Raji (cell line): ENCODE measurements around the gene ZSWIM4.

Source experiments
- POLR2A ChIP-seq: IDR thresholded peaks from 2 replicates; pipeline ENCODE4 v1.6.1; 2011; ENCODE audit warnings: low read depth, low read length, control low read depth; ENCODE audit not compliant: insufficient read depth

ZSWIM4 gene

DNA sequence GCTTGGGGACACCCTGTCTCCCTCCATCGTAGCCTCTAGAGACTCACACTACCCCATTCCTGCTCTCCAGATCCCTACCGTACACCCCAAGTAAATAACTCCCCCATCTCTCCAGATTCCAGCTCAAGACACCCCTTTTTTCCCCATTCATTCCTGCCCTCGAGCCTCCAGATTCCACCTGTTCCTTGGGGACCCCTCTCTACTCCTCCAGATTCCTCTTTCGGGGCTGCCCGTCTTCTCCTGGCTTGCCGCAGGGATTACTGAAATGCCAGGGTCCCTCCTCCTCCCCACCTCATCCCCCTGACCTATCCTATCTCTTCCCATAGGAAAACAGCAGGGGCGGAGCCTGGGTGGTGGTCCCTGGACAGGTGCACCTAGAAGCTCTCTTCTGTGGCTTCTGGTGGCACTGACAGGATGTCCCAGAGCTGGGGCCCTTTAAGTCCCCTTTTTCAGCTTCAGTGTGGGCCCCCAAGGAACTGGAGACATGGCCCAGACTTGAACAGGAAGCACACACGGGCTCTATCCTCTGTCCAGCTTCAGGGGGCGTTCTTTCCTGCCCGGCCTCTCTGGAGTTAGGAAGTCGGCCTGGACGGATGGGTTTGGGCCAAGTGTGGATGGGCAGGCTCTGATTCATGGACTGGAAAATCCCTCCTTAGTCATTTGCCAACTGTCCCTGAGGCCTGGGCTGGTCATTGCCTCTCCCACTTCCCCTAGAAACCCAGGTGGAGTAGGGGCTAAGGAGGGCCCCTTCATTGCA is 1.2 kb downstream of the ZSWIM4 start:
- no peak for TF ChIP-seq POLR2A

DNA sequence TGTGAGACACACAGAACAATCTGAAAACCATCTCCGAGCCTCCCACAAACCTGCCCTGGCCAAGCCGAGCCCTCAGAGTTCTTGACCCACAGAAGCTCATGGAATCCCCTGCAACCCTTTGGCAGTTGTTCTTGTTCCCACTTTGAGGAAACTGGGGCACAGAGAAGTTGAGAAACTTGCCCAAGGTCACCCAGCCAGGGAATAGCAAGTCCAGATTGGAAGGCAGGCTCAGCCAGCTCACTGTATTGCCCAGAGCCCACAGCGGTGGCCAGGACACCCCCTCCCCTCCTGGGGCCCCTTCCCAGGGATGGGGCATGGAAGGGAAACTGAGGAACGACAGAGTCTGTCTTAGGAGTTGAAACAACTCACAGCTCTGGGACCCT is 1.8 kb downstream of the ZSWIM4 start:
- TF ChIP-seq POLR2A, result no peak

DNA sequence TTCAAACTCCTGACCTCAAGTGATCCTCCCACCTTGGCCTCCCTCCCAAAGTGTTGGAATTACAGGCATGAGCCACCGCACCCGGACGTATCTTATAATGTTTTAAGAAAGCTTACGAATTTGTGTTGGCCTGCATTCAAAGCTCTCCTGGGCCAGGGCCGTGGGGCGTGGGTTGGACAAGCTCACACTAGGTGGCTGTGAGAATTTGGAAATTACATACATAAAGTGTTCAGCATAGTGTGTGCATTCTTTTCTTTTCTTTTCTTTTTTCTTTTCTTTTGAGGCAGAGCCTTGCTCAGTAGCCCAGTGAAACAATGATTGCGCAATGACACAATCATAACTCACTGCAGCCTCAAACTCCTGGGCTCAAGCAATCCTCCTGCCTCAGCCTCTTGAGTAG is 2.6 kb downstream of the ZSWIM4 start:
- TF ChIP-seq POLR2A, result no peak

DNA sequence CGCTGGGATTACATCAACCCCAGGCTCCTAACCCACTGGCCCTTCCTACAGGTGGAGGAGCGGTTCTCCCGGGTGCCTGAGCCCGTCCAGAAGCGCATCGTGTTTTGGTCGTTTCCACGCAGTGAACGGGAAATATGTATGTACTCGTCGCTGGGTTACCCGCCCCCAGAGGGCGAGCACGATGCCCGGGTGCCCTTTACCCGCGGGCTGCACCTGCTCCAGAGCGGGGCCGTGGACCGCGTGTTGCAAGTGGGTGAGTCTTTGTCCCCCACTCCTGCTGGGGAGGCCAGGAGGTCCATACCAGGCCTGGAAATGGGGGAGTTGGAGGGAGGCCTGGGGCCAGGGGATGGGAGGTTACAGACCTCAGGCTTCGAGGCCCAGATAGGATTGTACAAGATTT is 4.4 kb downstream of the ZSWIM4 start:
- TF ChIP-seq POLR2A, result no peak

DNA sequence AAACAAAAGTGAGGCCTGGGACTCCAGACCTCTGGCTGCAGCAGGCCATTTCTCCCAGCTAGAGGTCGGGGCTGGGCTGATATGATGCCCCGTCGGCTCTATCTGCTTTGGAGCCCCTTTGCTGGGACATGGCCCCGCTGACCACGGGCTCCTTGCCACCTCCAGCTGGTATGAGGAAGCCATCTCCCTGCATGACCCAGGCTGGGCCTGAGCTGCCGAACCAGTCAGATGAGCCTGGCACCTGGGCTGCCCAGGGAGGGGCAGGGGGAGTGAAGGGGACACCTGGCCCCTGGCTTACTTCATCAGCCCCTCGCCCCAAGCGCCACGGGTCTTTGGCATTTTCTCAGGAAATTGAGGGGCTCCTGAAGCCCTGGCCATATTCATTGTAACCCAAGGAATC is 7.8 kb downstream of the ZSWIM4 start:
- no peak for TF ChIP-seq POLR2A

DNA sequence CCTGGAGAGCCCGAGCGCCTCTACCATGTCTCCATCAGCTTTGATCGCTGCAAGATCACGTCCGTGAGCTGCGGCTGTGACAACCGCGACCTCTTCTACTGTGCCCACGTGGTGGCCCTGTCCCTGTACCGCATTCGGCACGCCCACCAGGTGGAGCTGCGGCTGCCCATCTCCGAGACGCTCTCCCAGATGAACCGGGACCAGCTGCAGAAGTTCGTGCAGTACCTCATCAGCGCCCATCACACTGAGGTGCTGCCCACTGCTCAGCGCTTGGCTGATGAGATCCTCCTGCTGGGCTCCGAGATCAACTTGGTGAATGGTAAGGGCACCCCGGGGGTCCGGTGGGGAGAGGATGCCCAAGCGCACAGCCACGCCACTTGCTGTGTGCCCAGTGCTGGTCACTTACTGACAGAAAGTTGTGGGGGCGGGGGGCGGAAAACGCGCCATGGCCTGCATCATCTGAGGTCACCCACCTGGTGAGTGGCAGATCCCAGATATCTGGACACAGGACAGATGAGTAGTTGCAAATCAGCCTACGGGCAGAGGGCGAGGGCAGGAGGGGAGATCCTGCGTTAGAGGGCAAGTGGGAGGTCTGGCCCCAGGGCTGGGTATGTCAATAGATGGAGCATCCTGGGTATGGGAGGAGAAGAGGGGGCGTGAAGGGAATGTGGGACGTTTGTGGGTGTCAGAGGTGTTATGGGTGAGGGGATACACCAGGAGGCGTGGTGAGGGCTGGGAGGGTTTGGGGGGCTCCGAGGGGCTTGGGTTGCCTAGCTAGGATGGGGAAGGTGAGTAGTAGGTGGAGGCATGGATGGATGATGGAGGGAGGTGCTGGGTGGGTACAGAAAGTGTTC is 9.8 kb downstream of the ZSWIM4 start:
- TF ChIP-seq POLR2A, result no peak

DNA sequence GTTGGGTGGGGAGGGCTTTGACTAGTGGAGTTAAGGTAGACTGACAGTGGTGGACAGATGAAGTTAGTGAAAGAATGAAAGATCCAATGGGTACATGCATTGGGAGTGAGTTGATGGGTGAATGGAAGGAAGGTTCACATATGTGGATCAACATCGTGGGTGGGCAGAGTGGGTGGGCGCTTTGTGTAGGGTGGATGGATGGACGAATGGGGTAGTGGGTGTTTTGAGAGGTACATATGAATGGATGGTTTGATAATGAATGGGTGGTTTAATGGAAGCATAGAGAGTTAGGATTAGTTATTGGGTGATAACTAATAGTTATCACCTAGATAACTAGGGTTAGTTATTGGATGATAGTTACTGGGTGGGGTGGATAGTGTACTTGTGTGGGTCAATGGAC is 11.5 kb downstream of the ZSWIM4 start:
- TF ChIP-seq POLR2A, result no peak

DNA sequence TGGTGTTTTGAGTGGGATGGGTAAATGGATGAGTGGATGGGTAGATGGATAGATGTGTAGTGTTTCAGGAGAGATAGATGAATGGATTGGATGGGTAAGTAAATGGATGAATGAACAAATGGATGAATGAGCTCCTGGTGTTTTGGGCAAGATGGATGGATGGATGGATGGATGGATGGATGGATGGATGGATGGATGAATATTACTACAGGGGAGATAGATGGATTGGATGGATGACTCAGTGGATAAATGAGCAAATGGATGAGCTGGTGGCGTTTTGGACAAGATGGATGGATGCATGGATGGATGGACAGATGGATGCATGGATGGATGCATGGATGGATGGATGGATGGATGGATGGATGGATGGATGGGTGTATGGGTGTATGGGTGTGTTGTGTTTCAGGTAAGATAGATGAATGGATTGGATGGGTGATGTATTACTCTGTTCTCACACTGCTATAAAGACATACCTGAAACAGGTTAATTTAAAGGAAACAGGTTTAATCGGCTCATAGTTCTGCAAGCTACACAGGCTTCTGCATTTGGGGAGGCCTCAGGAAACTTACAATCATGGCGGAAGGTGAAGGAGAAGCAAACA is 12.3 kb downstream of the ZSWIM4 start:
- no peak for TF ChIP-seq POLR2A

DNA sequence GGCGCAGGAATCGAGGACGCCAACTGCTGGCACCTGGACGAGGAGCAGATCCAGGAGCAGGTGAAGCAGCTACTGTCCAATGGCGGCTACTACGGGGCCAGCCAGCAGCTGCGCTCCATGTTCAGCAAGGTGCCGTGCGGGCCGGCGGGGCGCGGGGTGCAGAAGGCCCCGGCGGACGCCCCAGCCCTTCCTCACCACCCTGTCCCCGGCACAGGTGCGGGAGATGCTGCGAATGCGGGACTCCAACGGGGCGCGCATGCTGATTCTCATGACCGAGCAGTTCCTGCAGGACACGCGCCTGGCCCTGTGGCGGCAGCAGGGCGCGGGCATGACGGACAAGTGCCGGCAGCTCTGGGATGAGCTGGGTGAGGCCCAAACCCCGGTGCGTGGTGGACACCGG is 13.6 kb downstream of the ZSWIM4 start:
- no peak for TF ChIP-seq POLR2A

DNA sequence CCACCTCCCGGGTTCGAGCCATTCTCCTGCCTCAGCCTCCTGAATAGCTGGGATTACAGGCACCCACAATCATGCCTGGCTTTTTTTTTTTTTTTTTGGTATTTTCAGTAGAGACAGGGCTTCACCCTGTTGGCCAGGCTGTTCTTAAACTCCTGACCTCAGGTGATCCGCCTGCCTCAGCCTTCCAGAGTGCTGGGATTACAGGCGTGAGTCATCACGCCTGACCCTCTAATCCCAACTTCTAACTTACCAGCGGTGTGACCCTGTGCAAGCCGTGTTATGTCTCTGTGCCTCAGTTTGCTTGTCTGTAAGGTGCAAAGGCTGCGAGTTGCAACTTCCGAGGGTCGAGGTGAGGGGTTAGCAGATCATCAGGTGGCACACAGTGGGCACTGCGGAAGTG is 17.3 kb downstream of the ZSWIM4 start:
- TF ChIP-seq POLR2A, result no peak

DNA sequence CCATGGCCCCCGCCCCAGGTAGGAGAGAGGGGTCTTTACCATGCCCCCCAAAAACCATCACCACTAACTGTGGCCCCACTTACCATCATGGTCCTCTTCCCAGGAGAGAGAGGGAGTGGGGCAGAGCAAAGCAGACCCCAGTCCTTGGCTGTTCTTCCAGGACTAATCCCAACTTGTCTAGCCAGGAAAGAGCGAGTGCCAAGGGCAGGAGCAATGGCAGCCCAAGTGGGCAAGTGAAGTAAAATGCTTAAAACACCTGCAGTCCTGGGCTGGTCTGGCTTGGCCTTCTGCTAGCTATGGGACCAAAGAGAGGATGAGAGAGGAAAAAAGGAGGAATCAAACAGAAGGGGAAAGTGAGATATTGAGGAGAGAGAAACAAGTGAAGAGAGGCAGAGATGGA is 17.9 kb downstream of the ZSWIM4 start:
- no peak for TF ChIP-seq POLR2A

DNA sequence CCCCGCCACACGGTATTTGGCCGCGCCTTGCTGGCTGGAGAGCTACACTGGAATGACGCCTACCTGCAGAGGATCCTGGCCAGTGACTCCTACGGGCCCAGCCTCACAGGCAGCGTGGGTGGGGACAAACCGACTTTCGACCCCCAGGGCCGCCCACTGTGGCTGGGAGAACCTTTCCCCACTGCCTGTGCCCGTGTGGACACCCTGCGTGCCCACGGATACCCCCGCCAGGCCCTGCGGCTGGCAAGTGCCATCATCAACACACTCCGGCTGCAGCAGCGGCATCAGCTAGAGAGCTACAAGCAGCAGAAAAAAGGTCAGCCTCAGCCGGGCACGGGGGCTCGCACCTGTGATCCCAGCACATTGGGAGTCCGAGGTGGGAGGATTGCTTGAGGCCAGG is 19.3 kb downstream of the ZSWIM4 start:
- no peak for TF ChIP-seq POLR2A

DNA sequence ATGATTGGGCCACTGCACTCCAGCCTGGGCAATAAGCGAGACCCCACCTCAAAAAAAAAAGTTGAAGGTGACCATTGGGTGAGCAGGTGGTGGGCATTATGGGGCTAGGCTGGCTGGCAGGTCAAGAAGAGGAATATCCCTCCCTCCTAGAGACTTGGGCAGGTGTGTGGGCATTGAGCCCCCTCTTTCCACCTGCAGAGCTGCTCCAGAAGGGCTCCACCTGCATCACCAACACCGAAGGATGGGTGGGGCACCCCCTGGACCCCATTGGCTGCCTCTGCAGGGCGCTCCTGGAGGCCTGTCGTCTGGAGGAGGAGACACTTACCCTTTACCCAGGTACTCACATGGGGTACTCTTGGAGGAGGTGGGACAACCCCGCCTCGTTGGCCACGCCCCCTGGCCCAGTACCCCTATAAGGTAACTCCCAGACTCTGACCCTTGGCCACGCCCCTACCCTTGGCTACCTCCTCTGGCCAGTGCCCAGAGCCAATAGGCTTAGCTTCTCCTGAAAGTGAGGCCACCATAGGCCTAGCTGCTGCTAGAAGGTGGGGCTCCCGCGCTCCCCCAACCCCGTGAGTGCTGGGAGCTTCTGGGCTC is 21.9 kb downstream of the ZSWIM4 start:
- TF ChIP-seq POLR2A, result no peak

DNA sequence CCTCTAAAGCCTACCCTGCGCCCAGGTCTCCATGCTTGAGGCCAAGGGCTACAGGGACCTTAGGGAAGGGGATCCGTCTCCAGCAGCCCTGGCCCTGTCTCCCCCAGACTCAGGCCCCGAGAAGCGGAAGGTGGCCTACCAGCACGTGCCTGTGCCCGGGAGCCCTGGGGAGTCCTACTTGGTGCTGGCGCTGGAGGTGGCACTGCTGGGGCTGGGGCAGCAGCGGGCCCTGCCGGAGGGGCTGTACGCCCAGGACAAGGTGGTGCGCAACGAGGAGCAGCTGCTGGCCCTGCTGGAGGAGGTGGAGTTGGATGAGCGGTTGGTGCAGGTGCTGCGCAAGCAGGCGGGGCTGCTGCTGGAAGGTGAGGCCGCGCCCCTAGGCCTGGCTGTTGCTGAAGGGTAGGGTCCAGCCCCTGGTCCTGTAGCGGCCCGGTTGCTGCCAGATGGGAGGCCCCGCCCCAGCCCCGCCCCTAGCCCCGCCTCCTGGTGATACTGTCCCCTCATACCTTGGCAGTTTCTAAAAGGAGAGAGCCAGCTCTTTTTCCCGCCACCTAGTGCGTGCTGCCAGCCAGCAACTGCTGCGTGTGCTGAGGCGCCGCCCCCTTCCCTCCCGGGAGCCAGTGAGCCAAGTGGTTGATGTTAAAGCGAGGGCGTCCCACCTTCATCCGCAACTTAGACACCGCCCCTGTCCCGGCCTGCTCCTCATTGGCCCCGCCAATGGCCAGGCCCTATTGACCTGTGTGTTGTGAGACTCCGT is 22.6 kb downstream of the ZSWIM4 start:
- TF ChIP-seq POLR2A, result 0 out of 2 replicates have a peak, but pooled peaks have one; percentile 31

DNA sequence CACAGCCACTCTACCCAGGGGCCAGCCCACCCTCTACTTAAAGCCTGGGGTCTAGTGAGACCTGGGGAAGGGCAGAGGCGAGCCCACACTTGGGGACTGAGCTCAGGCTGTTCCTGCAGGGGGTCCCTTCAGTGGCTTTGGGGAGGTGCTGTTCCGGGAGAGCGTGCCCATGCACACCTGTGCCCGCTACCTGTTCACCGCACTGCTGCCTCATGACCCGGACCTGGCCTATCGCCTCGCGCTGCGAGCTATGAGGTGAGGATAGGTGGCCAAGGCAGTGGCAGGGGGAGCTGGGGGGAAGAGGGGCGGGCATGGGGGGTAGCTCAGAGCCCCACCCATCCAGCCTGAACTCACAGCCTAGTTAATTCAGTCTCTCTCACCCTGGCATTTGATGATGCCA is 24.0 kb downstream of the ZSWIM4 start:
- no peak for TF ChIP-seq POLR2A
